Epithelial cell of prostate (primary cell): ENCODE measurements around the gene DCK.
"Not testable (repeated sequence)": the region's sequence is repeated elsewhere in the genome, so short reads cannot be mapped to it uniquely, and the experiment has no call there.

Experiments used
- DNase-seq: peaks from one replicate; pipeline ENCODE4 v3.0.0-alpha.2; 2011; ENCODE audit warnings: low read depth, low spot score
- H3K27ac ChIP-seq: fragments of 450-650 bp; 2 replicates; pipeline ENCODE4 v1.5.1; 2017; ENCODE audit warnings: mild to moderate bottlenecking

The DCK gene

DNA sequence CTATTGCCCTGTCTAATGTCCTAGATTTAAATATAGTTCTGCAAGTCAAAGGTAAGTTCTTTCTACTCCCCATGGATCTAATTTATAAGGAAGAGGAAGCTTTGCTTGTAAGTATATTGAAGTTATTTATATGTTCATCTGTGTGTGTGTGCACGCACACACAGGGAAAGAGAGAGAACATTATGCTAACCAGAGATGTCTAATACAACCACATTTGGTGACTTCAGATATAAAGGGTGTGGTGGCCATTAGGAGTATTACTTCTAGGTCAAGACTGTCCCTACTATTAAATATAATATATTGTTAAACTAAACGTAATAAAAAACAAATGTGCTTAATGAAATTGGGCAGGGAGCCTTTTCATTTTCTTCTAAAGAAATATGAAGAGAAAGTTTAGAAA, 4.1 kb downstream of the DCK start:
- no peak overlapping the region for H3K27ac ChIP-seq
- DNase-seq: no peak

DNA sequence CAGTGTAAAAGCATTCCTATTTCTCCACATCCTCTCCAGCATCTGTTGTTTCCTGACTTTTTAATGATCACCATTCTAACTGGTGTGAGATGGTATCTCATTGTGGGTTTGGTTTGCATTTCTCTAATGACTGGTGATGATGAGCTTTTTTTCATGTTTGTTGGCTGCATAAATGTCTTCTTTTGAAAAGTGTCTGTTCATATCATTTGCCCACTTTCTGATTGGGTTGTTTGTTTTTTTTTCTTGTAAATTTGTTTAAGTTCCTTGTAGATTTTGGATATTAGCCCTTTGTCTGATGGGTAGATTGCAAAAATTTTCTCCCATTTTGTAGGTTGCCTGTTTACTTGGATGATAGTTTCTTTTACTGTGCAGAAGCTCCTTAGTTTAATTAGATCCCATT, 6.2 kb downstream of the DCK start:
- not testable (repeated sequence) for H3K27ac ChIP-seq, DNase-seq

DNA sequence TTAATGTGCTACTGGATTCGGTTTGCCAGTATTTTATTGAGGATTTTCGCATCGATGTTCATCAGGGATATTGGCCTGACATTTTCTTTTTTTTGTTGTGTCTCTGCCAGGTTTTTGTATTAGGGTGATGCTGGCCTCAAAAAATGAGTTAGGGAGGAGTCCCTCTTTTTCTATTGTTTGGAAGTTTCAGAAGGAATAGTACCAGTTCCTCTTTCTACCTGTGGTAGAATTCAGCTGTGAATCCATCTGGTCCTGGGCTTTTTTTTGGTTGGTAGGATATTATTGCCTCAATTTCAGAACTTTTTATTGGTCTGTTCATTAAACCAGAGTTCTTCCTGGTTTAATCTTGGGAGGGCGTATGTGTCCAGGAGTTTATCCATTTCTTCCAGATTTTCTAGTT, 7.9 kb downstream of the DCK start:
- H3K27ac ChIP-seq, DNase-seq: not testable (repeated sequence)

DNA sequence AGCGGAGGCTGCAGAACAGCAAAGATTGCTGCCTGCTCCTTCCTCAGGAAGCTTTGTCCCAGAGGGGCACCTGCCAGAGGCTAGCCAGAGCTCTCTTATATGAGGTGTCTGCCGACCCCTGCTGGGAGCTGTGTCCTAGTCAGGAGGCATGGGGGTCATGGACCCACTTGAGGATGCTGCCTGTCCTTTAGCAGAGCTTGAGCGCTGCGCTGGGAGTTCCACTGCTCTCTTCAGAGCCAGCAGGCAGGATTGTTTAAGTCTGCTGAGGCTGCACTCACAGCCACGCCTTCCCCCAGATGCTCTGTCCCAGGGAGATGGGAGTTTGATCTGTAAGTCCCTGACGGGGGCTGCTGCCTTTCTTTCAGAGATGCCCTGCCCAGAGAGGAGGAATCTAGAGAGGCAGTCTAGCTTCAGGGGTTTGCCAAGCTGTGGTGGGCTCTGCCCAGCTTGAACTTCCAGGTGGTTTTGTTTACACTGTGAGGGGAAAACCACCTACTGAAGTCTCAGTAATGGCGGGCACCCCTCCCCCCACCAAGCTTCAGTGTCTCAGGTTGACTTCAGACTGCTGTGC, 10.9 kb downstream of the DCK start:
- no peak for DNase-seq
- no peak overlapping the region for H3K27ac ChIP-seq

DNA sequence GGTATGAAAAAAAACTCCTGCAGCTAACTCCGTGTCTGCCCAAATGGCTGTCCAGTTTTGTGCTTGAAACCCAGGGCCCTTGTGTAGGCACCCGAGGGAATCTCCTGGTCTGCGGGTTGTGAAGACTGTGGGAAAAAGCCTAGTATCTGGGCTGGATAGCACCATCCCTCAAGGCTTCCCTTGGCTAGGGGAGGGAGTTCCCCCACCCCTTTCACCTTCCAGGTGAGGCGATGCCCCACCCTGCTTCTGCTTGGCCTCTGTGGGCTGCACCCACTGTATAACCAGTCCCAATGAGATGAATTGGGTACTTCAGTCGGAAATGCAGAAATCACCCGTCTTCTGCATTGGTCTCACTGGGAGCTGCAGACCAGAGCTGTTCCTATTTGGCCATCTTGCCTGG, 11.6 kb downstream of the DCK start:
- not testable (repeated sequence) for DNase-seq, H3K27ac ChIP-seq

- no peak for DNase-seq
- H3K27ac ChIP-seq: no peak overlapping the region
These were observed 12.9 kb downstream of the DCK start for GRCh38 chr4:71006203-71006907.

GRCh38 chr4:71008196-71008595, 14.7 kb downstream of the DCK start:
- H3K27ac ChIP-seq: no peak overlapping the region

DNA sequence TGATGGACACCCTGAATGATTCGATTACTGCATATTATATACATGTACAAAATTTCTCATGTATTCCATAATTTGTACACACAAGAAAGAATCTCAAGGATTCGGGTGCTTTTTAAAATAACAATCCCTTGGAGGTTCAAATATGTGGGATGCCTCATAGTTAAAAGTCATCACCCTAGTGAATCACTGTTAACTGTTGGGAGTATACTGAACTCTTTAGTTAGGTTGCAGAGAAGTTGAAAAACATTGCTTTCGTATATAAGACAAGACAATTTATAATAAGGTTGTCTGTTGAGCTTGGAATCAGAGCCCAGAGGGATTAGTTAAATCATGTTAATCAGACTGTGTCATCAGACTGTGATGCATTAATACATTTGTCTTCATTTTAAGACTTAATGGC, 15.6 kb downstream of the DCK start:
- no peak overlapping the region for H3K27ac ChIP-seq
- no peak for DNase-seq

More at GRCh38 chr4:71008196-71008595, 14.7 kb downstream of the DCK start:
- no peak for DNase-seq

- no peak overlapping the region for H3K27ac ChIP-seq
- no peak for DNase-seq
These were observed 16.6 kb downstream of the DCK start for GRCh38 chr4:71009890-71010588.

GRCh38 chr4:71011451-71011850, 18.0 kb downstream of the DCK start:
- H3K27ac ChIP-seq: no peak overlapping the region
- DNase-seq: no peak

DNA sequence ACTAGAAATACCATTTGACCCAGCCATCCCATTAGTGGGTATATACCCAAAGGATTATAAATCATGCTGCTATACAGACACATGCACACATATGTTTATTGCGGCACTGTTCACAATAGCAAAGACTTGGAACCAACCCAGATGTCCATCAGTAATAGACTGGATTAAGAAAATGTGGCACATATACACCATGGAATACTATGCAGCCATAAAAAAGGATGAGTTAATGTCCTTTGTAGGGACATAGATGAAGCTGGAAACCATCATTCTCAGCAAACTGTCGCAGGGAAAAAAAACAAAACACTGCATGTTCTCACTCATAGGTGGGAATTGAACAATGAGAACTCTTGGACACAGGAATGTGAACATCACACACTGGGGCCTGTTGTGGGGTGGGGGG, 23.9 kb downstream of the DCK start:
- DNase-seq: not testable (repeated sequence)

DNA sequence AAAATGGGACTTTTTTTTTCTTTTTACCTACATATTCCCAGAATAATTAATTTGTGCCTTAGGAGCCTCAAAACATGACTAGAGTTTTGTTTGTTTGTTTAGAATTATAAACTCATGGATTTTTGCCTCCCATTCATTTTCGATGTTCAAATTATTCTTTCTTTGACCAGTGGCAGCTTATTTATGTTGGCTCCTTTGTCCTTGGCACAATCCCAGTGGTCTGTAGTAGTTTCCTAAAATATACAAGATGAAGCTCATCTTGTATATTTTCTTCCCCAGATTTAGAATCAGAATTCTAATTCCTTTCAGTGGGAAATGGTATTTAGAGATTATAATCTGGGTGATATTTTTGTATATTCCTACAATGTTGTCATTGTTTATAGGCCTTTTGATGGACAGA, 27.2 kb downstream of the DCK start:
- no peak overlapping the region for H3K27ac ChIP-seq
- DNase-seq: no peak

More for the DNA sequence above, 23.9 kb downstream of the DCK start:
- H3K27ac ChIP-seq: not testable (repeated sequence)

- no peak overlapping the region for H3K27ac ChIP-seq
- no peak for DNase-seq
These were observed 32.2 kb downstream of the DCK start for GRCh38 chr4:71025654-71026053.

DNA sequence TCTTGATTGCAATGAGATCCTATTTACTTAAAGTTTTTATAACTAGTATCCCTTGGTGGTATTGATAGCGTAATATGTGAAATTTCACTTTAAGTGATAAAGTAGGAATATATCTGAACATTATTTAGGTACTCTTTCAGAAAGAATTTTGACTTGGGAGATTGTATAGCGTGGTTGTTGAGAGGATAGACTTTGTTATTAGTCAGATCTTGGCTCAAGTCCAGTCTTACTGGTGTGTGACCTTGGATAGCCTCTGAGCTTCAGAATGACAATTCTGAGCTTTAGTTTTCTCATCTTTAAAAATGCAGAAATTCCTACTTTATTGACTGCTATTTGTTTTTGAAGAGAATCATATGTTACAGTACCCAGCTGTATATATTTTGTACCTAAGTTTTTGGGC, 32.6 kb downstream of the DCK start:
- no peak overlapping the region for H3K27ac ChIP-seq
- DNase-seq: peak; percentile 0

- H3K27ac ChIP-seq: no peak overlapping the region
- DNase-seq: no peak
These were observed 34.2 kb downstream of the DCK start for GRCh38 chr4:71027611-71028010.

DNA sequence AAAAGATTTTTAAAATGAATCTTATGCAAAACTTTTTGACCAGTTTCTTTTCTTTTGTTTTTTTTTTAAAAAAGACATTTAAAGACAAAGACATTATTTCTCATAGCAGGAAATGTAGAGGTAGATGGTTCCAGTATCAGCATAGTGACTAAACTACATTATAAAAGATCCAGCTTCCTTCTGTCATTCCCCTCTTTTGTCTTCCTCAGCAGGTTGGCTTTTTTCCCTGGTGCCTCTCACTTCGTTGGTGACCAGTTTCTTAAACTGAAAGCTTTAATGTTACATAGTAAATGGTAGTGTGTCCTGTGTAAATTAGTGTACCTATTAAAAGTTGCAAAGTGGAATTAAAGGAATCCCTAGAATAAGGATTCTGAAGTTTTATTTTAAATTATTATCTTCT, 36.1 kb downstream of the DCK start:
- H3K27ac ChIP-seq: no peak overlapping the region
- no peak for DNase-seq

- not testable (repeated sequence) for H3K27ac ChIP-seq
- peak; percentile 14 for DNase-seq
These were observed 38.7 kb downstream of the DCK start for GRCh38 chr4:71032106-71032505.

GRCh38 chr4:71045256-71045655, 51.8 kb downstream of the DCK start:
- no peak overlapping the region for H3K27ac ChIP-seq
- no peak for DNase-seq

DNA sequence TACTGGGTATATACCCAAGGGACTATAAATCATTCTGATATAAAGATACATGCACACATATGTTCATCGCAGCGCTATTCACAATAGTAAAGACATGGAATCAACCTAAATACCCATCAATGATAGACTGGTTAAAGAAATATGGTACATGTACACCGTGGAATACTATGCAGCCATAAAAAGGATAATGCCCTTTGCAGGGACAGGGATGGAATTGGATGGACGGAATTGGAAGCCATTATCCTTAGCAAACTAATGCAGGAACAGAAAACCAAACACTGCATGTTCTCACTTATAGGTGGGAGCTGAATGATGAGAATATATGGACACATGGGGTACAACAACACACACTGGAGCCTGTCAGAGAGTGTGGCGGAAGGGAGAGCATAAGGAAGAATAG, 55.9 kb downstream of the DCK start:
- no peak for DNase-seq
- no peak overlapping the region for H3K27ac ChIP-seq

- H3K27ac ChIP-seq: no peak overlapping the region
- DNase-seq: no peak
These were observed 57.4 kb downstream of the DCK start for GRCh38 chr4:71050809-71051208.

DNA sequence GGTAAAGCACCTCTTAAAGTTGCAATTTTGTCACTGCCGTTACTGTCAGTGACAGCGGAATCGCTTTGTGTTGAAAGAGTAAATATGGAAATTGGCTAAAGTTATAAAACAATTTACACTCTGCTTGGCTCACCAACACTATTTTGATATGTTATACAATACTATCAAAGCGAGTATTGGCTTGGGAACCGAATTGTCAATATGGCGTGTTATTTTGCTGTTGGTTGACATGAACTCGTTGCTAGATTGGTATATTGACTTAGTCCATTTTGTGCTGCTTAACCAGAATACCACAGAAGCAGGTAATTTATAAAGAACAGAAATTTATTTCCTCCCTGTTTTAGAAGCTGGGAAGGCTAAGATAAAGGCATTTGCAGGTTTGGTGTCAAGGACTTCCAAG, 58.6 kb downstream of the DCK start:
- no peak overlapping the region for H3K27ac ChIP-seq
- DNase-seq: no peak

DNA sequence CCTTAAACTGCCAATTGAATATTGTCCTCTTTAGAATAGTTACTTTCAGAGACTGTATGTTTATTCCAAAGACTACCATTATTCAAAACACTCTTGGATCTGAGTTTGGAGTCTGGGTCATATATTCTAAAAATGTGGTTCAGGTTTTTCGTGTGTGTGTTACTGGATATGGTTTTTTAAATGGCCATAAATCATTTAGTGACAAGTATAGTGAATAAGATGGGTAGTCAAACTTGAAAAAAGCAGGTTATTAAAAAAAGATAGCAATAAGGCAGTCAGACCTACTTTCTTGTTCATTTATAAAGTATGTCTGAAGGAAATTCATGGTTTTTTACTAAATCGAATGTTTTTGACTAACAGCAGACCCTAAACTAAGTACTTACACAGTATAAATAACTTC, 59.3 kb downstream of the DCK start:
- no peak overlapping the region for H3K27ac ChIP-seq
- DNase-seq: no peak
